Stimulated activated CD8-positive, alpha-beta memory T cell treated with anti-CD3 and anti-CD28 coated beads, Interleukin-15, amount 100 ng/mL, for 24 hours (primary cell): ENCODE measurements around the gene MPI.
"Not testable (repeated sequence)": the region's sequence is repeated elsewhere in the genome, so short reads cannot be mapped to it uniquely, and the experiment has no call there.

ENCODE experiments used
- DNase-seq: peaks from one replicate; pipeline ENCODE4 v3.0.0-alpha.2; 2020; ENCODE audit warnings: low read depth

Gene MPI

GRCh38 chr15:74863239-74864056, 26.4 kb upstream of the MPI start:
- no peak for DNase-seq

- no peak for DNase-seq
These were observed 25.5 kb upstream of the MPI start for GRCh38 chr15:74864296-74864695.

- DNase-seq = no peak
These were observed 24.5 kb upstream of the MPI start for GRCh38 chr15:74865316-74865715.

- DNase-seq = no peak
These were observed 23.8 kb upstream of the MPI start for GRCh38 chr15:74866090-74866489.

GRCh38 chr15:74867466-74868038, 22.3 kb upstream of the MPI start:
- DNase-seq = no peak

GRCh38 chr15:74868059-74868458, 21.8 kb upstream of the MPI start:
- no peak for DNase-seq

- DNase-seq = no peak
These were observed 20.5 kb upstream of the MPI start for GRCh38 chr15:74869372-74869725.

GRCh38 chr15:74869726-74870407, 20.0 kb upstream of the MPI start:
- no peak for DNase-seq

- no peak for DNase-seq
These were observed 19.2 kb upstream of the MPI start for GRCh38 chr15:74870436-74871215.

- DNase-seq = no peak
These were observed 17.2 kb upstream of the MPI start for GRCh38 chr15:74872702-74873035.

- DNase-seq = peak; percentile 75
These were observed 16.6 kb upstream of the MPI start, which contains the start of gene SCAMP2 for GRCh38 chr15:74873036-74873755. TSS of gene SCAMP2 (minus strand) at chr15:74873365. CDS start at chr15:74873255, 110 bp downstream.

GRCh38 chr15:74873756-74874424, 16.0 kb upstream of the MPI start:
- no peak for DNase-seq

- DNase-seq = no peak
These were observed 11.6 kb upstream of the MPI start for GRCh38 chr15:74878273-74878672.

GRCh38 chr15:74882528-74882927, 7.3 kb upstream of the MPI start:
- no peak for DNase-seq

- DNase-seq = no peak
These were observed 5.2 kb upstream of the MPI start for GRCh38 chr15:74884428-74885223.

GRCh38 chr15:74885461-74885860, 4.4 kb upstream of the MPI start:
- DNase-seq = no peak

- DNase-seq = not testable (repeated sequence)
These were observed 2.2 kb upstream of the MPI start for GRCh38 chr15:74887537-74888193.

GRCh38 chr15:74888716-74889115, 1.1 kb upstream of the MPI start:
- DNase-seq = no peak

GRCh38 chr15:74889390-74889882, 406 bp upstream of the MPI start:
- no peak for DNase-seq

GRCh38 chr15:74890665-74890960, 771 bp downstream of the MPI start:
- no peak for DNase-seq
